Renal cortex interstitium (tissue), 15 donors: Measurements from ENCODE around the gene RPS28. TPM values are rescaled to one million over a fixed set of nuclear protein-coding genes. Genes with fewer than 3 reads are reported as not detected.
"Not testable (repeated sequence)": the region's sequence is repeated elsewhere in the genome, so short reads cannot be mapped to it uniquely, and the experiment has no call there.

Source experiments
- DNase-seq, 11 donors: peaks; one replicate each; pipeline ENCODE4 v3.0.0-alpha.2; 2013; ENCODE audit warnings: low read depth in 9 of 11, low spot score in 4 of 11; ENCODE audit errors: extremely low read depth in 1 of 11
- long read RNA-seq, 16 experiments: transcript quantifications; one replicate each; lab custom pipeline, GENCODE V29; 2026
- polyA plus RNA-seq, 3 donors: library from polyadenylated mRNA; unstranded; fragments of 120-200 nt; gene quantifications; one replicate each; pipeline ENCODE4 v1.2.1, GENCODE V29; 2013; ENCODE audit not compliant: insufficient read length in 3 of 3

RPS28 gene
- 100 to 1,000 TPM; 328 to 611 (median 520) TPM for polyA plus RNA-seq
- long read RNA-seq, donor 1, transcript RPS28-203 (4 exons, 1,326 nt) = major isoform, 157 of 478 reads
- long read RNA-seq, donor 1, transcript RPS28-201 (3 exons, 334 nt) = minor isoform, 7 of 478 reads
- long read RNA-seq, donor 1, partial matches to known transcripts = 313 of 478 reads
- long read RNA-seq, donor 1, other reads (novel, unspliced or antisense) = 0 of 478 reads
- long read RNA-seq, donor 2, transcript RPS28-203 (4 exons, 1,326 nt) = major isoform, 87 of 122 reads
- long read RNA-seq, donor 2, partial matches to known transcripts = 30 of 122 reads
- long read RNA-seq, donor 2, other reads (novel, unspliced or antisense) = 0 of 122 reads
- long read RNA-seq, donor 3, transcript RPS28-204 (2 exons, 912 nt) = minor isoform, 5 of 220 reads
- long read RNA-seq, donor 3, transcript RPS28-203 (4 exons, 1,326 nt) = major isoform, 186 of 220 reads
- long read RNA-seq, donor 3, transcript RPS28-201 (3 exons, 334 nt) = minor isoform, 6 of 220 reads
- long read RNA-seq, donor 3, partial matches to known transcripts = 20 of 220 reads
- long read RNA-seq, donor 3, other reads (novel, unspliced or antisense) = 0 of 220 reads
- long read RNA-seq, donor 4, transcript RPS28-203 (4 exons, 1,326 nt) = major isoform, 129 of 171 reads
- long read RNA-seq, donor 4, partial matches to known transcripts = 27 of 171 reads
- long read RNA-seq, donor 4, other reads (novel, unspliced or antisense) = 11 of 171 reads
- long read RNA-seq, donor 5 = 0 reads
- long read RNA-seq, donor 6, transcript RPS28-203 (4 exons, 1,326 nt) = major isoform, 182 of 227 reads
- long read RNA-seq, donor 6, partial matches to known transcripts = 39 of 227 reads
- long read RNA-seq, donor 6, other reads (novel, unspliced or antisense) = 0 of 227 reads
- long read RNA-seq, donor 7, transcript RPS28-204 (2 exons, 912 nt) = minor isoform, 5 of 351 reads
- long read RNA-seq, donor 7, transcript RPS28-203 (4 exons, 1,326 nt) = major isoform, 292 of 351 reads
- long read RNA-seq, donor 7, transcript RPS28-201 (3 exons, 334 nt) = minor isoform, 5 of 351 reads
- long read RNA-seq, donor 7, partial matches to known transcripts = 45 of 351 reads
- long read RNA-seq, donor 7, other reads (novel, unspliced or antisense) = 0 of 351 reads
- long read RNA-seq, donor 8 = 0 reads
- long read RNA-seq, donor 9, transcript RPS28-203 (4 exons, 1,326 nt) = major isoform, 69 of 95 reads
- long read RNA-seq, donor 9, partial matches to known transcripts = 20 of 95 reads
- long read RNA-seq, donor 9, other reads (novel, unspliced or antisense) = 0 of 95 reads
- long read RNA-seq, donor 10, transcript RPS28-203 (4 exons, 1,326 nt) = major isoform, 142 of 172 reads
- long read RNA-seq, donor 10, partial matches to known transcripts = 26 of 172 reads
- long read RNA-seq, donor 10, other reads (novel, unspliced or antisense) = 0 of 172 reads
- long read RNA-seq, donor 11, transcript RPS28-203 (4 exons, 1,326 nt) = major isoform, 95 of 110 reads
- long read RNA-seq, donor 11, partial matches to known transcripts = 13 of 110 reads
- long read RNA-seq, donor 11, other reads (novel, unspliced or antisense) = 0 of 110 reads
- long read RNA-seq, donor 12, transcript RPS28-203 (4 exons, 1,326 nt) = major isoform, 88 of 123 reads
- long read RNA-seq, donor 12, partial matches to known transcripts = 33 of 123 reads
- long read RNA-seq, donor 12, other reads (novel, unspliced or antisense) = 0 of 123 reads
- long read RNA-seq, donor 13 = 0 reads
- long read RNA-seq, donor 14, transcript RPS28-203 (4 exons, 1,326 nt) = major isoform, 74 of 95 reads
- long read RNA-seq, donor 14, transcript RPS28-201 (3 exons, 334 nt) = minor isoform, 6 of 95 reads
- long read RNA-seq, donor 14, partial matches to known transcripts = 6 of 95 reads
- long read RNA-seq, donor 14, other reads (novel, unspliced or antisense) = 8 of 95 reads
- long read RNA-seq, donor 15, transcript RPS28-203 (4 exons, 1,326 nt) = major isoform, 42 of 52 reads
- long read RNA-seq, donor 15, partial matches to known transcripts = 8 of 52 reads
- long read RNA-seq, donor 15, other reads (novel, unspliced or antisense) = 0 of 52 reads
- long read RNA-seq, donor 16, transcript RPS28-203 (4 exons, 1,326 nt) = major isoform, 165 of 220 reads
- long read RNA-seq, donor 16, transcript RPS28-204 (2 exons, 912 nt) = minor isoform, 5 of 220 reads
- long read RNA-seq, donor 16, partial matches to known transcripts = 43 of 220 reads
- long read RNA-seq, donor 16, other reads (novel, unspliced or antisense) = 0 of 220 reads

GRCh38 chr19:8321067-8321985, at the start of gene RPS28, which contains the start of gene NDUFA7:
RPS28 (plus strand) TSS chr19:8321496; CDS start chr19:8321531, 35 bp downstream.
NDUFA7 (minus strand) TSS chr19:8321375; CDS start chr19:8321358, 17 bp downstream.
- peak; percentile 92 to 99 (median 96) for DNase-seq

- not testable (repeated sequence) for DNase-seq
Measured at GRCh38 chr19:8276508-8276907, 44.8 kb upstream of the RPS28 start.

GRCh38 chr19:8291337-8291736, 30.0 kb upstream of the RPS28 start:
- DNase-seq = not testable (repeated sequence)

- no peak for DNase-seq
Measured at GRCh38 chr19:8302357-8302691, 19.0 kb upstream of the RPS28 start.

GRCh38 chr19:8302734-8303133, 18.6 kb upstream of the RPS28 start:
- no peak for DNase-seq

GRCh38 chr19:8304841-8305621, 16.3 kb upstream of the RPS28 start:
- DNase-seq = no peak

- DNase-seq = no peak
Measured at GRCh38 chr19:8305798-8306197, 15.5 kb upstream of the RPS28 start.

GRCh38 chr19:8306235-8307054, 14.9 kb upstream of the RPS28 start:
- DNase-seq = no peak

- no peak for DNase-seq
Measured at GRCh38 chr19:8307400-8307964, 13.8 kb upstream of the RPS28 start.

- DNase-seq = peak; percentile 72 to 94 (median 86)
Measured at GRCh38 chr19:8307965-8308866, 13.1 kb upstream of the RPS28 start, which contains the start of gene CD320. CD320 (minus strand) TSS chr19:8308358; CDS start chr19:8308290, 68 bp downstream.

GRCh38 chr19:8308891-8309291, 12.4 kb upstream of the RPS28 start:
- DNase-seq = no peak

GRCh38 chr19:8310342-8311055, 10.8 kb upstream of the RPS28 start:
- DNase-seq = no peak
